Hematopoietic multipotent progenitor cell (in vitro differentiated cells): Measurements from ENCODE around the gene PIAS4. TPM values are rescaled to one million over a fixed set of nuclear protein-coding genes. Genes with fewer than 3 reads are reported as not detected.
"Not testable (repeated sequence)": the region's sequence is repeated elsewhere in the genome, so short reads cannot be mapped to it uniquely, and the experiment has no call there.

ENCODE experiments used
- DNase-seq, 3 donors: peaks; one replicate each; pipeline ENCODE4 v3.0.0-alpha.2; 2011 to 2015; ENCODE audit warnings: low read depth in 2 of 3, low spot score in 2 of 3
- total RNA-seq: library from RNA; depleted of rRNA; stranded (reverse); fragments of >200 nt; gene quantifications from one replicate; pipeline ENCODE4 v1.2.3, GENCODE V29; 2012

The PIAS4 gene, protein sequence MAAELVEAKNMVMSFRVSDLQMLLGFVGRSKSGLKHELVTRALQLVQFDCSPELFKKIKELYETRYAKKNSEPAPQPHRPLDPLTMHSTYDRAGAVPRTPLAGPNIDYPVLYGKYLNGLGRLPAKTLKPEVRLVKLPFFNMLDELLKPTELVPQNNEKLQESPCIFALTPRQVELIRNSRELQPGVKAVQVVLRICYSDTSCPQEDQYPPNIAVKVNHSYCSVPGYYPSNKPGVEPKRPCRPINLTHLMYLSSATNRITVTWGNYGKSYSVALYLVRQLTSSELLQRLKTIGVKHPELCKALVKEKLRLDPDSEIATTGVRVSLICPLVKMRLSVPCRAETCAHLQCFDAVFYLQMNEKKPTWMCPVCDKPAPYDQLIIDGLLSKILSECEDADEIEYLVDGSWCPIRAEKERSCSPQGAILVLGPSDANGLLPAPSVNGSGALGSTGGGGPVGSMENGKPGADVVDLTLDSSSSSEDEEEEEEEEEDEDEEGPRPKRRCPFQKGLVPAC
- 21.8 TPM for total RNA-seq

DNA sequence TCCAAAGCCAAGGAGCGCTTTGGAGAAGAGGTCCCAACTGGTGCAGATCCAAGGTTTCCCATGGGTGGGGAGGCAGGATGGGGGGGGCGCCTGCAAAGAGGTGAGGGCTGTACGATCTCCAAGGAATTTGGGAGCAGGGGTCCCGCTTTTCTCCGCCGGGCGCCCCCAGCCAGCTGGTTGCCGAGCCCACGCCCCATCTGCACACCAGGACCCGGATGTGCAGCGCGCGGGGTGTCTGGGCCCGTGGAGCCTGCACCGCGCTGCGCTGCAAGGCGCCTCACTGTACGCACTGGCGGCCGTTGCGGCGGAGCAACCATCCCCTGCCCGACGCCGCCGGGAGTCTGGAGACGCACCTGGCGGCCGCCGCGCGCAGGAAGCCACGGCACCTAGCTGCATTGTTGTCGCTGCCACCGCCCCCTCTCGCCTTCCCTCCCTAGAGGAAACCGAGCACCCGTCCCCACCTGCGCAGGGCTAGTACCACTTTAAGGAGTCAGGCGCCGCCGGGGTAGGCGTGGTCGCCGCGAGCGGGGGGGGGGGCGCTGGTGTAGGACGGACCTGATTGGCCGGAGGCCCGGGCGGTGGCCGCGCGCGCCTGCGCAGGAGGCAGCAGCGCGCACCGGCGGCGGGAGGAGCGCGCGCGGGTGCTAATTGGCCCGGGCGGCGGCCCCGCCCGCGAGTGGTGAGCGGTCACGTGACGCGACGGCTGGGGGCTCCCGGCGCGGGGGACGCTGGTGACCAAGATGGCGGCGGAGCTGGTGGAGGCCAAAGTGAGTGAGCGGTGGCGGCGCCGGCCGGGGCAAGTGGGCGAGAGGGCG lies at the start of gene PIAS4:
Gene PIAS4, plus strand, starts transcription at position 716 of the 815 bp plus-strand sequence. Its CDS starts 25 bp downstream, at position 741.
- peak; percentile 91 to 97 (median 97) for DNase-seq

DNA sequence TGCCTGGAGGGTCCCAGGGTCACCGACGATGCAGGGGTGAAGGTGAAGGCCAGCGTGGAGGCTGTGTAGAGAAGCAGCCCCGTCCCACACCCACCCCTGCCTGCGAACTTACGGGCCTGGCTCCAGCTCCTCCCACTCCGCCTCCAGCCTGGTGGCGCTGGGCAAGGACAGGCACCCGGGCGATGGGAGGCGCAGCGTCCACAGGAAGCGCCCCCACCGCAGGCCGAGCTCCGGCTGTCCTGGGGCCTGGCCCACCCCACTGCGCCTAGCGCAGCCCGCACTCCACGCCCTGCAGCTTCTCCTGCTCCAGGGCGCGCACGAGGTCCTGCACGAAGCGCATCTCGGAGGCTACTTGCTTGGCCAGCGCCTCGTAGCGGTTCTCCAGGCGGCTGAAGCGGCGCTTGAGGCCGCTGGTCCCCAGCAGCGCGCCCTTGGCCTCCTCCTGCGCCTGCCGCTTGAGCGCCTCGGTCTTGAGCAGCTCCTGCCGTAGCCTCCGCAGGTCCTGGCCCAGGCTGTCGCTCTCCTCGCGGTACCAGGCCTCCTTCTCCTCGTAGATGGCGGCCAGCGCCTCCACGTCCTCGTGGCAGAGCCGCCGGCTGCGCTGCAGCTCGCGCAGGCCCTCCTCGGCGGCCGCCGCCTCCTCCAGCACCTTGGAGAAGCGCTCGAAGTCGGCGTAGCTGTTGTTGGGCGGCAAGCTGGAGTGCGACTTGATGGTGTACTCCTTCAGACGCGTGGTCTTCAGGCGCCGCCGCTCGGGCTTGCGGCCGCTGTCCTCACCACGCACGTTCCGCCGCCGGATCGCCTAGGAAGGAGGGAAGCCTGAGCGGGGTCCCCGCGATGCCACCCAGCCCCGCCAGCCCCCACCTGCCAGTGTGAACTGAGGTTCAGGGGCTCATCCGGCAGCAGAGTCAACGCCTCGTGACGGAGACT lies 48.4 kb upstream of the PIAS4 start:
- DNase-seq, result no peak

DNA sequence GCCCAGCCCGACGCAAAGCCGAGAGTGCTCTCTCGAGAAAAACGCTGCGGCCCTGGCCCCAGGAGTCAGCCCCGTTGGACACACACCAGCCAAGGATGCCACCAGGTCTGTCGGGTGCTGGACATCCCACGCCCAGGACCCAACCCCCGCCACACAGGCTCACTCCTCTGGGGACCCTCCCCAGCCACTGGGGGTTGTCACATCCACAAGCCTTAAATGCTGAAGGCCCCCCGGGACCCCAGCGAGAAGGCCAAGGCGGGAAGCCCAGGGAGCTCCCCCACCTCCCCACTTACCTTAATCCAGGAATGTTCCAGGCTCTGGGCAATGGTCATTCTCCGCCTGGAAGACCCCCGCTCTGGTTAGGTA lies 47.8 kb upstream of the PIAS4 start:
- DNase-seq, result no peak

DNA sequence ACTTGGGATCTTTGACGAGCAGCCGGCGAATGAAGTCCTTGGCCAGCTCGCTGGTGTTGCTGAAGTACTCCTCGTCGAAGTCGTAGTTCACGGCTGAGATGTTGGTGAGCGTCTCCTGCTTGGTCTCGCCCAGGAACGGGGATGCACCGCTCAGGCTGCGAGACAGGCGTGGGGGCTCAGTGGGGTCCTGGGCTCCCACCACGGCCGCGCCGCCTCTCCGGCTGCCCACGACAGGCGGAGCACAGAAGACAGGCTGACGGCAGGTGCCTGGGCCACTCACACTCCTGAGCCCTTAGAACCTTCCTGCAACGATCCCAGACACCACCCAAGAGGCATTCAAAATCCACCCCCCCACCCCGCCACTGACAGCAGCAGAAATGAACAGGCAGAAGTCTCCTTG lies 46.5 kb upstream of the PIAS4 start:
- DNase-seq, result no peak

DNA sequence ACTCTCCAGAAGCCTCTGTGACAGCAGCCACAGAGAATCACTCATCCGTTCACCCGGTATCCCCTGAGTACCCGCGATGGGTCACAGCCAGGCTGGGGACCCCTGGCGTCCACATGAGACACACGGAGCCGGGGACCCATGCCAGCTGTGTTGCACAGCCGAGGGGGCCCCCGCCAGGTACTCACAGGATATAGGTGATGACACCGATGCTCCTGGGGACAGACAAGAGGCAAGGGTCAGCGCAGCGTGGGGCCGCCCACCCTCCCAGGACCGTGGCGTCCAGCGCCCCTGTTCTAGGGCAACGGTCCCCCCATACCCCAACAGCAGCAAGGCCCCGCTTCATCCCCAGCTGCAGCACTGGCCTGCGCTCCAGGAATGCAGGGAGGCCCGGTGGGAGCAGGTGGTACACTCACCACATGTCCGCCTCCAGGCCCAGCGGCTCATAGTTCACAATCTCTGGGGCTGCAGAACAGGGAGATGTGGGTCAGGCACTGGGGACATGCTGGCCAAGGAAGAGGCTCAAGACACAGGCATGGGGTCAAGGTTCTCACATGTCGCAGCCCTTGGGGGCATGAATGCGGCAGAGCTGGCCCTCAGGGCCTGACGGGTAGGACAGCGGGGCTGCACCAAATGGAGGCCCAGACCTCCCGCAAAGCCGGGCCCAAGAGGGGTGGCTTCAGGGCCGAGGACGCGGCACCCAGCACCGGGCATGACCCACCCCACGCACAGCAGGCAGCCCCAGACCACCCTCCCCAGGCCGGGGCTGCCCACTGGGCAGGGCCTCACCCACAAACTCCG lies 43.9 kb upstream of the PIAS4 start:
- no peak for DNase-seq

DNA sequence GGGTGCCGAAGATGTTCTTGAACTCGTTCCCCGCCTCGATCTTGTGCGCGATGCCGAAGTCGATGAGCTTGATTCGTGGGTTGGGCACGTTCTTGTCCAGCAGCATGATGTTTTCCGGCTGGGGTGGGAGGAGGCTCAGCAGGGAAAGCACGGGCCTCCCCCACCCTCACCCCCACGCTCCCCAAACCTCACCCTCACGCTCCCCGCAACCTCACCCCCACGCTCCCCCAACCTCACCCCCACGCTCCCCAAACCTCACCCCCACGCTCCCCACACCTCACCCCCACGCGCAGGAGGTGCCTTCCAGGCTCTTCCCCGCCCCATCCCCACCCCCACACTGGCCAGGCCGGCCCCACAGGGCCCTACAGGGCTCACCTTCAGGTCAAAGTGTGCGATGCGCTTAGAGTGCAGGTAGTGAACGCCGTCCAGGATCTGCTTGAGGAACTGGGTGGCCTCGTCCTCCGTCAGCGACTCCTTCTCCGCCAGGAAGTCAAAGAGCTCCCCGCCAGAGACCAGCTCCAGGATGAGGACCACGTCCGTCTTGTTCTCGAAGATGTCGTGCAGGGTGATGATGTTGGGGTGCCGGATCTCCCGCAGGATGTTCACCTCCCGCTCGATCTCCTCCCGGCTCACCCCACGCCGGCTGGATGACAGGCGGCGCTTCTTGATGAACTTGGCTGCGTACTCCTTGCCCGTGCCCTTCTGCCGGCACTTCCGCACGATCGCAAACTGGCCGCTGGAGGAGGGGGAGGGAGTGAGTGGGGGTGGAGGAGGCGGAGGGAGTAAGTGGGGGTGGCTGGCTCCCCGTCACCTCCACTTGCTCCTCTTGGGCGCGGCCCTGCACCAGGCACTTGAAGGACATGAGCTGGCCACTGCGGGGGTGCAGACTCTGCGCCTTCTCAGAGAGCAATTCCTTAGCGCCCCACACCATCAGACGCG lies 43.0 kb upstream of the PIAS4 start:
- DNase-seq, result no peak

DNA sequence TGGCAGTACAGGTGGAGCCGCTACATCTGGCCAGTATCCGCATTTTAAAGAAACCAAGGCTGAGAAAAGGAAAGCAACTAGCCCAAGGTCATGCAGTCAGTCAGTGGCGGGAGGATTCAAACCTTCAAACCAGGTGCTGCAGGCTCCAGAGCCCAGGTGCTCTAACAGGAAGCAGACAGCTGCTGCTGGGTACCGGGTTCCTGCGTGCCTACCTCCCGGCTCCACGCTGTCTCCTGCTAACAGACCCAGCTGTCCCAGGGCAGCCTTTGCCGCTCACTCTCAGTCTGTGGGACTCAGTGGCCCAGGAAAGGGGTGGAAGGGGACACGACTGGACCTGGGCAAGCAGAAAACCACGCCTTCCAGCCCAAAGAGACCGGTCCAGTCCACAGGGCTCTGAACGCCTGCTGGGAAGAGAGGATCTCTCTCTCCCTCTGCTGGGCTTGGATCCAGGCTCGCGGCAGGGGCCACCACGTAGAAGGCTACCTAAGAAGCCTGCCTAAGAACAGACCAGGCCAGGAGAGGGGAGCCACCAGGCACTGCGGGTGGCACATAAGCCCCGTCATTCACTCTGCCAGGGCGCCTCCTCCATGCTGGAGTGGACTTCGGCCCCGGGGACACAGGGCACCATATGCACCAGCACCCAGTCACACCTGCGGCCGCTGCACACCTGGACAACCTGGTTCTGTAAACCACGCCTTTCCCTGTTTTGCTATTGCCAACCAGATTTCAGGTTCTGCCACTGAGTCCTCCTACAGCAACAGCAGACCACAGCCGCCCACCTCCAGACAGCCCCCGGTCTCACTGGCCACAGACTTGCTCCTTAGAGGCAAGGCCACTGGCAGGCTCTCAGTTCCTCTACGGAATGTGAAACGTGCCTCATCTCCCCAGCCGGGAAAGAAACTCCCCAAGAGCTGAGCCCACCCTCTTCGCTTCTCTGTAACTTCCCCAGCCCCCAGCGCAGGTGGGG lies 41.2 kb upstream of the PIAS4 start:
- DNase-seq, result no peak

DNA sequence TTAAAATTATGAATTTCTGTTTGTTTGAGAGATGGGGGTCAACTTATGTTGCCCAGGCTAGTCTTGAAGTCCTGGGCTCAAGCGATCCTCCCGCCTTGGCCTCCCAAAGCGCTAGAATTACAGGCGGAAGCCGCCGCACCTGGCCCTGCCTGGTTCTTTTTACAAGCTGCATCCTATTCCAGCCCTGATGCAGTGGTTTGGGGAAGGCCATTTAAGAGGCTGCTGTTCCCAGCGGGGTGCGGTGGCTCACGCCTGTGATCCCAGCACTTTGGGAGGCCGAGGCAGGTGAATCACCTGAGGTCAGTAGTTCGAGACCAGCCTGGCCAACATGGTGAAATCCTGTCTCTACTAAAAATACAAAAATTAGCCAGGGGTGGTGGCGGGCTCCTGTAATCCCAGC lies 39.6 kb upstream of the PIAS4 start:
- not testable (repeated sequence) for DNase-seq

DNA sequence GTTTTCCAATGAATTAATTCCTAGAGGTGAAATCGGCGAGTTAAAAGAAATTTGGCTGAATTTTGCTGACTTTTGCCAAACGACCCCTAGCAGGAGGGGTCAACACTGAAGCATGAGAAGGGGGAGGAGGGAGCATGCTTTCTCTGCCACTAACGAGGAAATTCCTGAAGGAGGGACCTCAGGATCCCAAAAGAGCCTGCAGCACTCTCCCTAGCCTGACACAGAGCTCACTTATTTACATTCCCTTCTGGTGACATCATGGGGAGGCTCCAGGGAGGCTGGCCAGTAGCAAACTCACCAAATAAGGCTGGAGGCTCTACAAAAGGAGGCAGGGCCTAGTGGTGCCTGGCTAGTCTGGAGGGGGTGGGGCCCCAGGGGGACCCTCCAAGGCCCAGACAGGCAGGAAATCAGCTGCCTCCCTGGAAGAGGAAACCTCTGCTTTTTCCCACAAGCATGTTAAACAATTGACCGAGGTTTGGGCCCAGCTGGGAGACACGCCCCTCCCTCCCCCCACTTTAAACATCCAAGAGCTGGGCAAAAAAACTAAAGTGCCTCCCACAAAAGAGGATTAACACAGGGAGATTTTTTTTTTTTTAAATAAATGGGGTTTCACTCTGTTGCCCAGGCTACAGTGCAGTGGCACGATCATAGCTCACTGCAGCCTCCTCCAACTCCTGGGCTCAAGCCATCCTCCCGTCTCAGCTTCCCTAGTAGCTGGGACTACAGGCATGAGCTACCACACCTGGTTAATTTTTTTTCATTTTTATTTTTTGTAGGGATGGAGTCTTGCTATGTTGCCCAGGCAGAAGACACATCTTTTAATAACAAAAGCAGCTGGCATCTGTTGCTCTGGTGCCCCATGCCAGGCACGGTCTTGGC lies 38.7 kb upstream of the PIAS4 start:
- DNase-seq, result no peak

DNA sequence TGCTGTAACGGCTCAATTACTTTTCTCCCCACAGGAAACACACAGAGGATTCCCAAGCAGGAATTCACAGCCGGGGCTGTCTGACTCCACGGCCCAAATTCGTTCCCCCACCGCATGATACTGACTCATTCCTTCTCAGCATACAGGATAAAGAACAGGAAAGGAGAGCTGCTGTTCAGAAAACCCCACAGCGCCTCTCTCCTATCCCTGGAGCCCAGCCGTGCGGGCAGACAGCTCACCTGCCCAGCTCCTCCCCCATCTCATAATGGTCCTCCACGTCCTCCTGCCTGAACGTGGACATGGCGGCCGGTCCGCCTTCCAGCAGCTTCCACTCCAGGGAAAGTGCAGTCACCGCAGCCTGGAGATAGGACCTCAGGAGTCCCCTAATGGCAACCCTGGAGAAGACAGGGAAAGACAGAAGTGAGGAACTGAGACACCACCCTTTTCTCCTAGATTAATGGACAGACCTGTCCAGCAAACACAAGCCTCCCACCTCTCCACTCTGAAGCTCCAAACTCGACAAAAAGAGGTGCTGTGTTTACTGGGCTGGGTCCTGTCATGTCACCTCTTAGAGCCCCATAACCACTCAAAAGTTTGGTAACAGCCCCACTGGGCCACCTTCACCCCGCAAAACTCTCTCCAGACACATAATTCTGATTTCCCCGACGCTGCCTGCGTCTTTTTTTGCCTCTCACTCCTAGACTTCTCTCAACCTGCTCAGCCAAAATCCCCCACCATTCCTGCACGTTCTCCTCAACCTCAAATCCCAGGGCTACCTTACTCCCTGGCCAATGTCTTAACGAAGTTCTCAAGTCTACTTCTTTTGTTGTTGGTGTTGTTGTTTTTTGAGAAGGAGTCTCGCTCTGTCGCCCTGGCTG lies 37.9 kb upstream of the PIAS4 start:
- no peak for DNase-seq

DNA sequence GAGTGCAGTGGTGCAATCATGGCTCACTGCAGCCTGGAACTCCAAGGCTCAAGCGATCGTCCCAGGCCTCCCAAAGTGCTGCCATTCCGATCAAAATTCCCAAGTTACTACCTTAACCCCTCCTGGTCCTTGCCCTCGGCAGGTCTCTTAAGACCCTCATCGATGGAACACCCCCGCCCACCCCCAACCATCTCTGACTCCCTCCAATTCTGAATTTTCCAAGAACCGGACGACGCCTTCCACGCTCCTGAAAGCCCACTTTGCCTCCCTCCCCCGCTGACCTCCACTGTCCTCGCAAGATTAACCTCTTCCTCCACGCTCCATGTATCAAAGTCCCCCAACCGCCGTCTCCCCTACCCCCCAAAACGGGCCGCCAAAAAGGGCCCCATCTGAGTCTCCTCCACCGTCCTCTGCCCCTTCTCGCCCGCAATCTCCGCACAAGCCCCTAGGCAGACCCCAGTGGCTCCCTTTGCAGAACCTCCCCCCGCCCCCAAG lies 37.2 kb upstream of the PIAS4 start:
- no peak for DNase-seq

DNA sequence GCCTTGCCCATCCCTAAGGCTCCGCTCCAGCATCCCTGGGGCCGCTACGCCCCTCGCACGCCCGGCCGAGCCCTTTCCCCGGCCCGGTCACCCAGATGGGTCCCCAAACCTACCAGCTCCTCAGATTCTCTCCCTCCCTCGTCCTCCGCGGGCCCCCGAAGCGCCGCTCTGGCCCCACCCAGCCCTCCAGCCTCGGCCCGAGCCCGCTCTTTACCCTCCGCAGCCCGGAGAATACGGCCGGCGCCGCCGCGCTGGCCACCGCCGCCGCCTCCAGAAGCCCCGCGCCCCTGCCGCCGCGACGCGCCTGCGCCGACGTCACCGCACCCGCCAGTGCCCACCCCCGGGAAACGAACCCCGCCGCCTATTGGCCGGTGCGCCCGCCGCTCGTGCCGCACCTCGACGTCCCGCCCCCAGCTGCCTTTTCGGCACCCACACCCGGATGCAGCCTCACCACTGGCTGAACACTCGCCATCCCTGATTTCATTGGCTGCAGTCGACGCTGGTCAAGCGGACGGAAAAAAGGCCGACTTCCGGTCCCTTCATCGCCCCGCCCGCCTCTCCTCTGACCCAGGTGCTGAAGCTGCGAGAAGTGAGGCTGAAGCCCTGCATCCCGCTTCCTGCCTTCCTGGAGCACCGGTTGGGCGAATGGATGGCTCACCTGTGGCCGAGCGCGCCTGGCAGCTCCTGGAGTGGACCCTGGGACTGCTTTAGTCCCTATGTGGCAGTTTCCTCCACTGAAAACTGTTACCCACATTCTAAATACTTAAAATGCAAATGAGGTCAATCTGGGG lies 36.5 kb upstream of the PIAS4 start, which contains the start of gene DAPK3:
Gene DAPK3, minus strand, starts transcription at position 292 of the 791 bp plus-strand sequence. CDS start 1,364 bp downstream, outside the sequence.
- DNase-seq, result peak; percentile 60 to 93 (median 89)

DNA sequence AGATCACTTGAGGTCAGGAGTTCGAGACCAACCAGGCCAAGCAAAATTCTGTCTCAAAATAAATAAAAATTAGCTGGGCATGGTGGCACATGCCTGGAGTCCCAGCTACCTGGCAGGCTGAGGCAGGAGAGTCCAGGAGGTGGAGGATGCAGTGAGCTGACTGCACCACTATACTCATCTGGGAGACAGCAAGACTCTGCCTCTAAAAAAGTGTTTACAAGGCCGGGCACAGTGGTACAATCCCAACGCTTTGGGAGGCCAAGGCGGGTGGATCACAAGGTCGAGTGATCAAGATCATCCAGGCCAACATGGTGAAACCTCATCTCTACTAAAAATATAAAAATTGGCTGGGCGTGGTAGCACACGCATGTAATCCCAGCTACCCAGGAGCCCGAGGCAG lies 32.4 kb upstream of the PIAS4 start:
- no peak for DNase-seq

DNA sequence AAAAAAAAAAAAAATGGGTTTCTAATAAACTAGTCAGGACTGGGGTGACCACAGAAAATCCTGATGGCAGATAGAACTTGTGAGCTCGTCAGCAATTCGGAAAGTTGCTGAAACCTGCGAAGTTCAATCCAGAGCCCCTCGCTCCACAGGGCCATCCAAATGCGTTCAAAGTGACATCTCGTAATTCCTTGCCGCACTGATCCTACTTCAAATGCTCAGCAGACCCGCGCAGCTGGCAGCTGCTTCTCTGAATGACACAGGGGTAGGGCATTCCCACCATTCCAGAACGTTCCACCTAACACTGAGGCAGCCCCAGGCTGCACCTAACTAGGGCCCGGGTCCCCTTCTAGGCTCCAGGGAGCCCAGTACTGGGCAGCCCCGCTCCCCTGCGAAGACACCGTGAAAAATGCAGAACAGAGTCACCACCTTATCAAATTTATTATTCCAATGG lies 31.9 kb upstream of the PIAS4 start:
- no peak for DNase-seq
